Suppressor macrophage treated with lipopolysaccharide for 1 hour (primary cell): ENCODE results near the gene RET.

Experiments used
- DNase-seq, 3 donors: peaks; one replicate each; pipeline ENCODE4 v3.0.0-alpha.2; 2020 to 2022

Gene RET

DNA sequence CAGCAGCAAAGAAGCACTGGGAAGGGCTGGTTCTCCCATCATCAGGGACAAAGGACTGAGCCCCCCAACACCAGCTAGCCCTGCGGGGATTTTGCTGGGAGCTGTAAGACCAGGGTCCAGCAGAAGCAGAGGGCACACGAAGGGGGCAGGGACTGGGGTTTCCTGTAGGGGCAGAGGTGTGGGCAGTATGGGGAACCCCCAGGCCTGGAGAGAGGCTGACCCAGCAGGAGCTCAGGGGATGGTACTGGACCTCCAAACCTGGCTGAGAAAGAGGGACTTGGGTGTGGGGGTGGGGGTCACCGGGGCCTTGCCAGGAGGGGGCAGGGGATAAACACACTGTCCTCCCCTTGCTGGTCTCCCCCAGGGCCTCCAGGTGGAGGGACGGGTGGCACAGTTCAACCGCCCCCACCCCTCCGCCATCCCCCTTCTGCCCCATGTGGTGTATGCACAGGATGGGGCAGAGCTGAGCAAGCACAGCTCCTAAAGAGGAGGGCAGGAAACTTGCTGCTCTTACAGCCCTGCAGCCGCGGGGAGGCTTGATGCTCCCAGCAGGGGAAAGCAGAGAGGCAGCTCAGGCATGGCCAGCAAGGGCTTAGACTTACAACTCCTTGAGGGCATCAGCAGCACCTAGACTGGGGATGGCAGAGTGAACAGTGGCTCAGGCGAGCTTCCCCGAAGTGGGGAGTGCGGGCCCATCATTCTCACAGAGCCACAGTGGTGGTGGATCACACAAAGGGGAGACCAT lies 12.4 kb upstream of the RET start:
- DNase-seq = no peak

DNA sequence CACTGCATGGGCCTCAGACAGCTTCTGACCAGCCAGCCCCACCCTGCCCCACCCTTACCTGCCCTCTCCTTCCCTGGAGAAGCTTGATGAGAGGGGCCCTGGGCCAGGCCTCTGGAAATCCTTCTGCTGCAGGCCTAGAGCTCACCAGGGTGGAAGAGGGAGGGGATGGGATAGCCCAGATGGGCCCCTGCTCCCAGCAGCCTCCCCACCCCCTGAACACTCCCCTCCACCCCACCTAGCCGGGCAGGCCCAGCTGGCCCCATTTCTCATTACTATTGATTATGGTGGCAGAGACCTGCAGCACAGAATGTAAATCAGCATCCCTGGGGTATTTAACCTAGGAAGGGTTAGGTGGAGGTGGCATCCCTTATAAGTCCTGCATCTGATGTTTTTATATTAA lies 11.6 kb upstream of the RET start:
- DNase-seq = no peak

DNA sequence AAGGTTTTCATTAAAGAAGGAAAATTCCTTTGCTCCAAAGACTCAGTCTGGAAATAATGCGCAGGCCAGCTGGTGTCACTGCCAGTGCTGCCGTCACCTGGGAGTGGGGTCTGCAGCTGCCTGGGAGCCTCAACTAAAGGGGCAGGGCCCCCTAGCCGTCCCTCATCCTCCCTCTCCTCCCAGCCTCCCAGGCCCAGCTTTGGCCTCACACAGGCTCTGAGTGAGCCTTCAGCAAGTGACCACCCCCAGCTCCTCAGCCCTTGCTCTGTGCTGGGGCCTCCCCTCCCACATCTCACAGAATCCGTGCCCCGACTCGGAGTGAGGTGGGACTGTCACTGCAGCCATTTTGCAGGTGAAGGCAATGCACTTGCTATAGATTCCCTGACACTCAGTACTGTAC lies 11.1 kb upstream of the RET start:
- no peak for DNase-seq

DNA sequence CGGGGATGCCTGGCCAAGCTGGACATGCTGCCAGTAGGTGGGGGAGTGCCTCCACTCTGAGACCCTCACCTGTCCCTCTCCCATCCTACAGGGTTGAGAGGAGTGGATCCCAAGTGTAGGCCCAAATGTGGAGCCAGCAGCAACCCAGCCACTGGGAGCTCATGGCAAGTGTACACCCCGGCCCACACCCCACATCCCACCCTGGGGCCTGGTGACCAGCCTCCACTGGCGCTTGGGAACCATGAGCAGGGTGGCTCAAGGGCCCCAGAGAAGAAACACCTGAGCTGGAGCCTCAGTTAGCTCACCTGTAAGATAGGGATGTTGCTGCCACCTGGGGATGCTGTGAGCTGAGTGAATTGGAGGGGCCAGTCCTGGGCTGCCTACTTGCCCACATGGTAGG lies 10.4 kb upstream of the RET start:
- DNase-seq = no peak

DNA sequence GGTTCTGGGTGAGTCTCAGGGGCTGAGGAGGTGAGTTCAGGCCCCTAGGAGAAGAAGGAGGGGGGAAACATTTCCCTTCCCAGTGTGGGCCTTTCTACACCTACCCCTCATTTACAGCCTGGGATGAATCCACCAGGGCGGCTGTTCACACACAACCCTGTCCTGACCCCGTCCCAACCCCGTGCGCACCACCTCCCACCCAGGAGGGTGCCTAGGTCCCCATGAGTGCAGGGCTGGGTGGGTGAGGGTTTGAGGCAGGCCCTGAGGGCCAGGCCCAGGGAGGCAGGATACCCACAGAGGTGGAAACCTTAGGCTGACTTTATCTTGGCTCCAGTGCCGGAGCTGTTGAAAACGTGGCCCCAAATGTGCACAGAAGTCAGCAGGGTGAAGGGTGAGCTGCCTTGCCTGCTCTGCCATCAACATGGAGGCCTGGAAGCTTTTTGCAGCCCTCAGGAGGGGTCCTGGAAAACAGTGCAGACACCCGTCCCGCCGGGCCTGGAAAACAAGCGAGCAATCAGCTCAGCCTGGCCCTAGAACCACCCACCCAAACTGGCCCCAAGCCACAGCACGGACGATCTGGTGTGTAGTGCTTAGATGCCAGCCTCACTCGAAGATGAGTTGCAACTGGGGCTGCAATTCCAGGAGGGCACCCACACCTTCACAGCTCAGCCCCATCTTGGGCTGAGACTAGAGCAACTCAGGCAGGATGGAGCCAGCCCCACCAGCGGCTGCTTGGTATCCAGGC lies 9.3 kb upstream of the RET start:
- DNase-seq = no peak

DNA sequence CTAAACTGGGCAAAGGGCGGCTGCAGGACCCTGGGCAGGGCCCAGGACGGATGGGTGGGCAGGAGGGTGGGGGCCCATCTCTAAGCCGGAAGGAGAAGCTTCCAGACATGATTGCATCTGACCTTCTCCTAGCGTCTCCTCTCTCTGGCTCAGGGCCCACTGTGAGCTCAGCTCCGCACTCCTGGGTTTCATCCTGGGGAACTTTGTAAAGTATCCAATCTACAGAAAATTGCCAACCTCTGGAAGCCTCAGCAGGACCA lies 8.8 kb upstream of the RET start:
- no peak for DNase-seq

DNA sequence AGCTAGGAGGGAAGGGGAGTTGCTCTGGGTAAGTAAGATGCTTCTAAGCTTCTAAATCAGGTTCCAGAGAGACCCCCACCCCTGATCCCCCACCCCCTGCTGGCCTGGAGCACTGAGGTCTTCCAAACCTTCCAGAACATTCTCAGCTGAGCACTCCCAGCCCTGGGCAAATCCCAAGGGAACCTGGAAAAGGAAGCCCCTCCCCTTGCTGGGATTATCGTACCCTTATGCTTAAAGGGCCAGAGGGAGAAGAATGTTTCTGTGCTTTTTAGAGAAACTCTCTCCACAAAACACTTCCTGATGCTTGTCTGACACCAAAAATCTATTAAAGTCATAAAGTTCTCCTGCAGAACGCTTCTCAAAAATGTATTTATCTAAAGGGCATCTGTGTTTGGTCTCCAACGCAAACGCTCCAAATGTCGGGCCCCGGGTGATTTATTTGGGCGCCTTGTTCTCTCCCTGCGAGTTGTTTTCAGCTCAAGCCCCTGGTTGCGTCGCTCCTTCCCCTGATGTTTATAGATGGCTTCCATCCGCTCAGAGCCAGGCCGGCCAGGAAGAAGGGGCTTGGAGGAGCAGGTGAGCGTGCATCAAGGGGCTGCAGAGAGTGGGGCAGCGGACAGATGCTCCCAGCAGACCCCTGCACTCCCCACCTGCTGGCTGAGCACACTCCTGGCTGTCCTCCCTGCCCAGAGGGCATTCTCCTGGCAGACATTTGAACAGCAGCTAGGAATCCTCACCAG lies 8.2 kb upstream of the RET start:
- DNase-seq = no peak

- no peak for DNase-seq
Measured at GRCh38 chr10:43069211-43069515, 7.7 kb upstream of the RET start.

DNA sequence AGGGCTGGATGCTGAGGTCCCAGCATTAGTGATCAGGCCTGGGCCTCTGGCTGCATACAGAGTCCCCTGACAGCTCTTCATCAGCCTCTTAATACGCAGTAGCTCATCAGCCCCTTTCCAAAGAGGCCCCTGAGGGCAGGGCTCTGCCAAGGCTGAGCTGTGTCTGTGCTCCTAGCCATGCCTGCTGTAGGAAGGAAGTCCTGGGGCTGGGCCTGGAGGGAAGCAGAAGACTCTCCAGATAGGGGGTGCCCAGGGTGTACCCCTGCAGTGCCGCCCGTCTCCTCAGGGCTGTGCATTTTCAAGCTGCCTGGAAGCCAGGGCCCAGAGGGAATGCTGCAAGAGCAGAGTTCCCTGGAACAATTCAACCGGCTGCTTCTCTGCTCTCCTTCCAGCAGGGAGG lies 7.3 kb upstream of the RET start:
- DNase-seq = no peak

- no peak for DNase-seq
Measured at GRCh38 chr10:43070121-43071085, 6.5 kb upstream of the RET start.

GRCh38 chr10:43071865-43072650 lies 4.8 kb upstream of the RET start:
- DNase-seq = no peak

DNA sequence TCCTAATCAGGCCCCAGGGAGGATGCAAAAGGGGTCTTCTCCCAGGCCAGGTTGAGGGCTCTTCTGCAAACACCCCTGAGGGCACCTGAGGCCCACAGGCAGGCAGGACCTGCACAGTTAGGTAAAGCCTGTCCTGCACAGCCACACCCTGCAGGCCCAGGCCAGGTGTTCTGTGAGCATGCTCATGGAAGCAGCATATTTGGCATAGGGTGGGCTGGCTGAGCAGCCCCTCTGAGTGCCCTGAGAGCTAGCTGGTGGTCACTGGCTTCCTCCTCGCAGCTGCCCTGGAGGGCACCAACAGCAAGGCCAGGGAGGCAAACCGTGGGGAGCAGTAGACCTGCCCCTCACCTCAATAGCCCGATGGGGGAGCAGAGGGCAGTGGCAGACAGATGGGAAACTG lies 3.7 kb upstream of the RET start:
- no peak for DNase-seq

- no peak for DNase-seq
Measured at GRCh38 chr10:43073721-43074120, 3.1 kb upstream of the RET start.

DNA sequence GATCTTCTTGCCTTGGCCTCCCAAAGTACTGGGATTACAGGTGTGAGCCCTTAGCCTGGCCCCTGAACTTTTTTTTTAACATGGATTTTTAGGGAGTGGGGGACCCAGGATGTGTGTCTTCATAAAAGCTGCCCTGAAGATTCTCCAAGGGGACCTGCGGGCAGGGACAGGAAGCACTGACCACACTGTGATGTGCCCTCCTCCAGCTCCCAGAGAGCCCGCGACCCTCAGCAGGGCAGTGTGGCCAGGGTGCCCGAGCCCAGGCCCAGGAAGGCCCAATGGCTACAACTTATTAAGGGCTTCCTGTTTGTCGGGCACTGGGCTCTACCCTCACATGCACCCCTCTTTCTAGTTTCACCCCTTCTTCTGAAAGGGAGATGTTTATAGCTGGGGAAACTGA lies 2.5 kb upstream of the RET start:
- DNase-seq = no peak

DNA sequence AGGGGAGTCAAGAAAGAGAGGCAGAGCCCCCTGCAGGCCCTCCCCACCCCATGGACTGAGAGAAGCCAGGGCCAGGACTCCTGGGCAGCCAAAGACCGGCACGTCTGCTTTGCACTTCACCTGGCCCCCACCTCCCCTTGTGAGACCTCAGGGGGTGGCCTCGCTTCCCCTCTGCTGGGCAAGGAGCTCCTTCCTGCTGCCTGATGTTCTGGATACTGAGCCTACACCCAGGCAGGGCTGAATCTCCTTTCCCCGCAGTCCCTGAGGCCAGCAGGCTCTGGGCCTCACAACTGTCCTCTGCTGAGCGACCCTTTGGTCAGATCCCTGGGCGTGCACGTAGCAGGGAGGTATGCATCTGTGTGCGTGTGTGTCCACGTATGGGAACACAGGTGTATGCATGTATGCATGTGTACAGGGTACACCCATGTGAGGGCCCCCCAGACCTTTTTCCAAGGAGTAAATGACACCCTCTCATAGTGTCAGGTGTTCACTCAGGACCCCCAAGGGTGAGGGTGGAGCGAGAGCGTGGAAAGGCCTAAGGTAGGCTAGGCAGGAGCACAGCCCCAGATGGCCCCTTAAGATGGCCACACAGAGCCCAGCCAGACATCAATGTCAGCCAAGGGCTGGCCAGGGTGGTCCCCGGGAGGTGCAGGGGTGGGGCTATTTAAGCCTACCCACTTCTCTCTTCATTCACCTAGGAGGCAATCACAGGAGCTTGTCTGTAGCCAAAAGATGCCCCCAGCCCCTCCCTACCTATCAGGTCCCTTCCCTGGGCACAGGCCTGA lies 1.9 kb upstream of the RET start:
- no peak for DNase-seq

GRCh38 chr10:43075612-43076003 lies 1.3 kb upstream of the RET start:
- DNase-seq = peak in 2 of 3 donors; percentile 18 to 32

- peak in 2 of 3 donors; percentile 27 to 49 for DNase-seq
Measured at GRCh38 chr10:43076311-43076875, 476 bp upstream of the RET start.

- DNase-seq = peak in 1 of 3 donors; percentile 27
Measured at GRCh38 chr10:43077421-43078171, 727 bp downstream of the RET start.

DNA sequence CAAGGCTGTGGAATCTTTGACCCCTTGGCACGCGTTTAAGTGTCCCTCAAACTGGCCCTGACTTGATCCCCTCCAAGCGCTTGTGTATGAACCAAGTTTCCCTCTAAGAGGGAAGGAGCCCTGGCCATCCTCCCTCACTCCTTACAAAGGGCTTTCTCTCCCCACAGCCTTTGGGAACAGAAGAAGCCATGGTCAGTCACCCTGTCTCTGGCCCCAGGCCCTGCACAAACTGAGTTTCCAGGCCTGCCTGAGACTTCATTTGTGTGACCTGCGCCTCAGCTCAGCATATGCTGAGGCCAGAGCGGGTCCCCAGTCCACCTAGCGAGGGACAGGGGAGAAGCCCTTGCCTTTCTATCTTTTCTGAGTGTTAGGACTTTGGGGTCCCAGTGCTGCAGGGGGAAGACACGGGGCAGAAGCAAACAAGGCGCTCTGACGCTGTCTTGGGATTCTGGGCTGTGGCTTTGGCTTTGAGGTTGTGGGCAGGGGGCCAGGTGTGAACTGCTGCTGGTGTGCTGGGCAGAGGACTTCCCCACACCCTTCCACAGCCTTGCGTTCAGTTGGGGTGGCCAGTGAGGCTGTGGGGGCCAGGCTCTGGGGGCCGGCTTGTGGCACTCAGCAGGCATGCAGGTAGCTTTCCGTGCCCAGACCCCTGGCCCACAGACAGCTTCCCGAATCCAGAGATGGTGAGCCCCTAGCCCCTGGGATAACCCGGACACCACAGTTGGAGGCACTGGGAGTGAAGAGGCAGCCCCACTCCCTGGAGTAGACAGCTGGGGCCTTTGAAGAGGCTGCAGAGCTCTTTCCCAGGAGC lies 1.5 kb downstream of the RET start:
- no peak for DNase-seq

DNA sequence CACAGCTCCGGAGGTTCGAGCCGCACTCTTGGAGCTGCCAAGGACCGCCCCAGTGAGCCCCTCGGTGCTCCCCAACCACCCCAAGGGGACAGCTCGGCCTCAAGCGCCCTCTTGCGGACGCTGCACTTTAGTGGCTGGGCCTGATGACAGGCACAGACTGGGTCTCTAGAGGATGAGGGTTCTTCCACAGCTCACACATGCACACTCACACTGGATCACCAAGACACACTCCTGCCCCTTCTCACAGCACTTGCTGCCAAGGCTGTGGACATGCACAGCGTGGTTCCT lies 2.1 kb downstream of the RET start:
- peak in 2 of 3 donors; percentile 56 for DNase-seq
